ENCODE measurements around the gene CACNB2.

DNA sequence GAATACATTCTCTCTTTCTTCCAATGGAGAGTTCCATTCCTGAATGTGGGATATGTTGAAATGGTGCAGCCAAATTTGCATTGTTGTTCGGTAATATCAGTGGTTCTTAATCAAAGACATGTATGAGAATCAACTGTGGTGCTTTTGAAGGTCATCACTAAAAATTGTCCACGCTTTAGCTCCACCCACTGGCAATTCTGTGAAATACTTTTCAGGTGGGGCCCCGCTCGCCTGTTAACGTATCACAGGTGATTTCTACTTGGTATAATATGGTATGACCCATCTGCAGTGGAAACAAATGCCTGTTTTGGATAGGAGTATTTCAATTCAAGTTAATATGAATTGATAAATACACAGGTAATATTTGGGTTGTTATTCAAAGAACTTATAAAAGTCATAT lies 332.8 kb downstream of the CACNB2 start:
- TF ChIP-seq, protein P1, sequence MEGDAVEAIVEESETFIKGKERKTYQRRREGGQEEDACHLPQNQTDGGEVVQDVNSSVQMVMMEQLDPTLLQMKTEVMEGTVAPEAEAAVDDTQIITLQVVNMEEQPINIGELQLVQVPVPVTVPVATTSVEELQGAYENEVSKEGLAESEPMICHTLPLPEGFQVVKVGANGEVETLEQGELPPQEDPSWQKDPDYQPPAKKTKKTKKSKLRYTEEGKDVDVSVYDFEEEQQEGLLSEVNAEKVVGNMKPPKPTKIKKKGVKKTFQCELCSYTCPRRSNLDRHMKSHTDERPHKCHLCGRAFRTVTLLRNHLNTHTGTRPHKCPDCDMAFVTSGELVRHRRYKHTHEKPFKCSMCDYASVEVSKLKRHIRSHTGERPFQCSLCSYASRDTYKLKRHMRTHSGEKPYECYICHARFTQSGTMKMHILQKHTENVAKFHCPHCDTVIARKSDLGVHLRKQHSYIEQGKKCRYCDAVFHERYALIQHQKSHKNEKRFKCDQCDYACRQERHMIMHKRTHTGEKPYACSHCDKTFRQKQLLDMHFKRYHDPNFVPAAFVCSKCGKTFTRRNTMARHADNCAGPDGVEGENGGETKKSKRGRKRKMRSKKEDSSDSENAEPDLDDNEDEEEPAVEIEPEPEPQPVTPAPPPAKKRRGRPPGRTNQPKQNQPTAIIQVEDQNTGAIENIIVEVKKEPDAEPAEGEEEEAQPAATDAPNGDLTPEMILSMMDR (IDR thresholded peaks at IDR 0.05): no peak
- no peak for TF ChIP-seq EP300 (IDR thresholded peaks at IDR 0.05)
- no peak for TF ChIP-seq POLR2A (IDR thresholded peaks at IDR 0.05)

Data from tibial nerve (tissue), 4 donors.